HG03108 (cell line): ENCODE results near the gene TRIM40.
"Not testable (repeated sequence)": the region's sequence is repeated elsewhere in the genome, so short reads cannot be mapped to it uniquely, and the experiment has no call there.

Experiments
- ATAC-seq: cut with Tn5 transposase; IDR thresholded peaks from one replicate; pipeline ENCODE4 v1.9.1; 2021; ENCODE audit warnings: moderate library complexity; ENCODE audit not compliant: unreplicated experiment

Gene TRIM40

GRCh38 chr6:30162265-30163089 is 26.5 kb downstream of the TRIM40 start:
- no peak for ATAC-seq

DNA sequence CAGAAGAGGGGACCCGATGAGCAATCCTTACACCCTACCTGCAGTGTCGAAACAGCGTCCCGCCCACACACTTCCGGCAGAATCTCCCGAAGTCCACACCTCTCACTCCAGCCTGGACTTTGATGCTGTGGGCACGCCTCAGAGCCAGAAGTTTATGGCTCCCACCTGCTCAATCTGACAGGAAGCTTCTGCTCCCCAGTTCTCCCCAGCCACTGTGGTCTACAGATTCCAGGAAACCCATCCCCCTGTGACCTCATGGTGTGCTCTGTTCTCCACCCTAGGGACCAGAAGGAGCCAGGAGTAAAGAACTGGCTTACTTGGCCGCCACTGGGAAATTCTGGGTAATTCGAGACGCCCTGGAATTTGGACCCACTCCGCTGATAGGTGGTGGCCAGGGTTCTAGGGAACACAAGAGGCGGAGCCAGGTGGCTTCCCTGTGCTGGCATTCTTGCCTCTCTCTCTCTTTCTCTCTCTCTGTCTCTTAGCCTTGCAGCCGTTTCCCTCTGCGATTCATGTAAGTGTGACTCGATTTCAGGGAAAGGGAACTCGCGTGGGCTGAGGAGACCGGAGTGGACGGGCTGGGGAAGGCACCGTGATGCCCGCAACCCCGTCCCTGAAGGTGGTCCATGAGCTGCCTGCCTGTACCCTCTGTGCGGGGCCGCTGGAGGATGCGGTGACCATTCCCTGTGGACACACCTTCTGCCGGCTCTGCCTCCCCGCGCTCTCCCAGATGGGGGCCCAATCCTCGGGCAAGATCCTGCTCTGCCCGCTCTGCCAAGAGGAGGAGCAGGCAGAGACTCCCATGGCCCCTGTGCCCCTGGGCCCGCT is 27.4 kb downstream of the TRIM40 start, which contains the start of gene TRIM15:
Gene TRIM15, plus strand, starts transcription at position 457 of the 828 bp plus-strand sequence. Its CDS starts 139 bp downstream, at position 596.
- ATAC-seq: no peak

- no peak for ATAC-seq
Observed at GRCh38 chr6:30163918-30164654, 28.1 kb downstream of the TRIM40 start.

- no peak for ATAC-seq
Observed at GRCh38 chr6:30164714-30165113, 28.8 kb downstream of the TRIM40 start.

GRCh38 chr6:30165238-30165637 is 29.3 kb downstream of the TRIM40 start:
- not testable (repeated sequence) for ATAC-seq

DNA sequence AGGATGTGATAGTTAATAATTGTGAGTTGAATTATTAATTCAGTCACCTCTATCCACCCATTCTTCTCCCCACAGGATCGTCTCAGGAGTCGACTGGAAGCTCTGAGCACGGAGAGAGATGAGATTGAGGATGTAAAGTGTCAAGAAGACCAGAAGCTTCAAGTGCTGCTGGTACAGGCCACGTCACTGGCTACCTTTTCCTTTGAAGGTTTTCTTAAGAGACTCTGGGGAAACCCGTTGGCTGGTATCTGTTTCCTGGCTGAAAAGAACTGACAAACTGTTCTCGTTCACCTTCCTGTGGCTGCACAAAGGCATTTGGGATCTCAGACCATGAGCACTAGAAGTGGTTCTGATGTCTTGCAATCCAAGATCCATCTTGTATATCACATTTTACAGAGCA is 31.2 kb downstream of the TRIM40 start:
- ATAC-seq: no peak

DNA sequence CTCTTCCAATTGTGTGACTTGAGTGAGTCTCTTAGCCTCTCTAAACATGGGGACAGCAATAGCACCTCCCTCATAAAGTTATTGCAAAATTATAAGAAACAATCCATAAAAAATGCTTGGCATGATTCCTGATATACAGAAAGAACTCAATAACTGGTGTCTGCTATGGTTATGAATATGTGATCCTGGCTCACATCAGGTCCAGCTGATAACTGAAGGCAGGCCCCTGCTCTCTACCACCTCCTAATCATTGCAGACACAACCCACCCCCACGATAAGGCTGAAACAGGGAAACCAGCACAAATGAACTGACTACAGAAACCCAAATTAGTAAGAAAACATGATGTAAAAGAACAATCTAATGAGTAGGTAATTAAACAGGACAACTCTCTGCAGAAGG is 32.8 kb downstream of the TRIM40 start:
- ATAC-seq: no peak

DNA sequence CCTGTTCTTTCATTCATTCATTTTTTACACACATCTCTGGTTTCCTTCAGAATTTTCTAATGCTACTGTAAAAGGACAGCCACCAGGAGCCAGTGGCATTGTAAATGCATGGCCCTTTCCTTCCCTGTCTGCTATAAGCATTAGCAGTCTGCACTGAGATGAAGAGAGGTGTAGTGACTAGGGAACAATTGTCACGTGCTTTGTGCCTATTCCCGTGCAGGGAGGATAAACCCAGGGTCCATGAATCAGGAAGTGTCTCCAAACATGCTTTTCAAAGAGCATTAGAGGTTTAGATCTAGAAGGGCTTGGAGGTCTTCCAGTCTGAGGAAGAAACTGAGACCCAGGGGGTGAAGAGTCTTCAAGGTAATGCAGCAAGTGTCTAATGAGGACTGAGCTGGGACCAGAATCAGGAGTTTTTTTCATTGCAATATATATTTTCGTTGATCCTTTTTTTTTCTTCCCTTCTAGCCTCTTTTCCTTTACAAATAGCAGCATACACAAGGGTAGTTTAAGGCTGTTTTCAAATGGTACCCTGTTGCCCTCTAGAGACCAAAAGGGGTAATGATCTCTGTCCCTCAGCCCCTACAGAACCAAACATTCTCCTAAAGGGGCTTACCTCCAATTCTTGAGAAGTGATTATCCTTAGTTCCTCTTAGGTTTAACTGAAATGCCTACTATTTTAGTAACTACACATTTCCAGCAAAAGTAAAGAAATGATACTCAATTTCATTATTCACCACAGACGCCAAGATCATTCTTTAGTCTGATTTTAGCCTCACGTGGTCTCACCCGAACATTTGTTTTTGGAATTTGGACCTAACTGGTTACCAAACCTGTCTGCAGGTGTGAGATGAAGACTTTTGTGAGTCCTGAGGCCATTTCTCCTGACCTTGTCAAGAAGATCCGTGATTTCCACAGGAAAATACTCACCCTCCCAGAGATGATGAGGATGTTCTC is 34.0 kb downstream of the TRIM40 start:
- ATAC-seq: no peak

- no peak for ATAC-seq
Observed at GRCh38 chr6:30171677-30172471, 35.9 kb downstream of the TRIM40 start.

GRCh38 chr6:30172681-30173080 is 36.7 kb downstream of the TRIM40 start:
- ATAC-seq: no peak

- no peak for ATAC-seq
Observed at GRCh38 chr6:30175765-30176164, 39.8 kb downstream of the TRIM40 start.

GRCh38 chr6:30178837-30179236 is 42.9 kb downstream of the TRIM40 start:
- no peak for ATAC-seq

- no peak for ATAC-seq
Observed at GRCh38 chr6:30180145-30180544, 44.2 kb downstream of the TRIM40 start.

GRCh38 chr6:30184417-30185031 is 48.6 kb downstream of the TRIM40 start:
- ATAC-seq: no peak

- ATAC-seq: no peak
Observed at GRCh38 chr6:30185846-30186484, 50.0 kb downstream of the TRIM40 start.

DNA sequence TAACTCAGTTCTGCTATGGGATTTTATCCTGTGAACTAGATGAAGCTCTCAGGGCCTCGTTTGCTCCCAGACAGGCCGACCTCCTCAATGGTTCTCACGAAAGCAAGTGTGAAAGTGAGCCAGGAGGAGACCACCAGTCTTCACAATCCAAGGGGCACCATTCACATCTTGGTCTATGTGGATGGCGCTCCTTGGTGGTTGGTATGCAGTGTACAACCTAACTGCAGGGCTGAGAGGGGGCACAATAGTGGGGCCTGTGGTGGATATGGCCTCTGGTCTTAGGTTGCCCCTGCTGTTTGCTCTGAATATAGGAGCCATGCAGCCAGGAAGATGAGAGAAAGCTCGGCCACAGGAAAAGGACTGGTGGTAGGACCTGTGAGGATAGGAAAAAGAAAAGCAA is 52.6 kb downstream of the TRIM40 start:
- ATAC-seq: no peak

DNA sequence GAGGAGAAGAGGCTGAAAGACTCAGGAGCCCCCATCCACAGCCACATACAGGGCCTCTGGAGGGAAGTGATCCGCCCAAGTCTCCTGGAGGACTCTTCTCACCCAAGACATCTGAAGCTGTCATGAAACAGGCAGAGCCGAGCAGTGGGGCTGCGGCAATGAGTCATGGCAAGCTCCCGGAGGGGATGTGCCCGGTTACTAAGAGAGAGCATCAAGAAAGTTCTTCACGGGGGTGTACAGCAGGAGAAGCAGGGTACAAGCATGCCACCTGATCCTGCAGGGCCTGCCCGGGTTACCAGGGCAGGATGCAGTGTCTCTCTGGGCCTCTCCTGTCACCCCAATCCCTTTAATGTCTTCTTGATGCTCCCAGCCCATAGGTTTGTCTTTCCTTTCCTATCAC is 56.1 kb downstream of the TRIM40 start:
- ATAC-seq: no peak
